HepG2 (cell line): ENCODE results near the gene SYVN1. TPM values are rescaled to one million over a fixed set of nuclear protein-coding genes. Genes with fewer than 3 reads are reported as not detected.

ENCODE experiments used
- ATAC-seq: fragments of 200-7000 bp; cut with Tn5 transposase; 3 replicates; pipeline ENCODE4 v1.9.1; 2020; ENCODE audit warnings: mild to moderate bottlenecking, moderate library complexity
- BruUV-seq: library from RNA; stranded (reverse); fragments of 400-500 nt; replicated peaks from 2 replicates; lab custom pipeline; 2021; lab: Mats Ljungman, UMichigan
- CTCF ChIA-PET: fragments of 300-600 bp; formaldehyde crosslinking; extraction: SDS; loops from one replicate; lab custom pipeline; 2021; ENCODE audit warnings: low total read pairs, inconsistent platforms, low intra/inter-chr PET ratio; lab: Yijun Ruan, JAX
- POLR2A ChIA-PET: fragments of 350-600 bp; sonication (Branson Sonifier 250); formaldehyde crosslinking; loops from one replicate; lab custom pipeline; 2020; ENCODE audit warnings: antibody characterized with exemption, inconsistent platforms; lab: Yijun Ruan, JAX
- DNase-seq: peaks from one replicate; pipeline ENCODE4 v3.0.0-alpha.2; 2015; ENCODE audit warnings: low spot score
- FAIRE-seq: peaks from 3 replicates; lab custom pipeline; 2011; peaks lifted over from hg19 to GRCh38; lab: Jason Lieb, UNC
- H2AFZ ChIP-seq: one replicate; pipeline ENCODE4 v1.6.1; 2011; ENCODE audit warnings: low read length, inconsistent platforms
- H3K27ac ChIP-seq: fragments of 300-600 bp; 3 replicates; pipeline ENCODE4 v1.8.0; 2011; ENCODE audit warnings: mixed run types, mild to moderate bottlenecking, mixed read lengths, low read length, inconsistent platforms; ENCODE audit not compliant: insufficient read depth; ENCODE audit errors: extremely low read length
- H3K27me3 ChIP-seq, 2 experiments: fragments of 200-600 bp in 1 of 2; 2 replicates in 1 of 2; 3 replicates in 1 of 2; pipeline versions ENCODE4 v1.6.0 to v1.8.0; 2011; ENCODE audit warnings: low read length in 2 of 2, mild to moderate bottlenecking in 2 of 2, moderate library complexity in 2 of 2, inconsistent platforms in 1 of 2; ENCODE audit not compliant: insufficient read depth in 2 of 2, control insufficient read depth in 1 of 2
- H3K36me3 ChIP-seq, 2 experiments: fragments of 200-600 bp in 1 of 2; replicated peaks in 1 of 2; 2 replicates in 1 of 2; 3 replicates in 1 of 2; pipeline versions ENCODE4 v1.5.1 to v1.8.0; 2011; ENCODE audit warnings: low read length in 2 of 2, inconsistent platforms in 1 of 2; ENCODE audit not compliant: insufficient read depth in 2 of 2, control insufficient read depth in 1 of 2
- H3K4me1 ChIP-seq: 2 replicates; pipeline ENCODE4 v1.5.1; 2012; ENCODE audit warnings: low read length, inconsistent platforms; ENCODE audit not compliant: insufficient read depth
- H3K4me2 ChIP-seq: 2 replicates; pipeline ENCODE4 v1.6.0; 2011; ENCODE audit warnings: low read depth, low read length, inconsistent platforms
- H3K4me3 ChIP-seq, 3 experiments: fragments of 200-600 bp in 1 of 3; sonication (generic), shearing (Covaris generic) in 1 of 3; replicated peaks in 1 of 3; 2 replicates each; pipeline ENCODE4 v1.5.1; 2011 to 2016; ENCODE audit warnings: low read length in 3 of 3, inconsistent platforms in 2 of 3, low read depth in 2 of 3, mild to moderate bottlenecking in 2 of 3, control low read depth in 1 of 3, mixed read lengths in 1 of 3; ENCODE audit not compliant: insufficient read depth in 1 of 3
- H3K79me2 ChIP-seq: one replicate; pipeline ENCODE4 v1.6.1; 2011; ENCODE audit warnings: low read length, inconsistent platforms; ENCODE audit not compliant: insufficient read depth
- H3K9ac ChIP-seq: 2 replicates; pipeline ENCODE4 v1.6.0; 2011; ENCODE audit warnings: mild to moderate bottlenecking, low read depth, low read length, inconsistent platforms; ENCODE audit not compliant: insufficient read depth
- H3K9me3 ChIP-seq: 2 replicates; pipeline ENCODE4 v1.5.1; 2012; ENCODE audit warnings: mild to moderate bottlenecking, low read length
- H4K20me1 ChIP-seq: 2 replicates; pipeline ENCODE4 v1.6.0; 2011; ENCODE audit warnings: inconsistent platforms, mild to moderate bottlenecking, low read length, moderate library complexity; ENCODE audit not compliant: insufficient read depth
- FOXK1 ChIP-seq: sonication (generic); formaldehyde crosslinking; IDR thresholded peaks from 2 replicates; pipeline ENCODE4 v1.4.0; 2020; ENCODE audit warnings: low read depth, missing genetic modification reagents, borderline replicate concordance
- MBD4 ChIP-seq: IDR thresholded peaks from 2 replicates; pipeline ENCODE4 v1.6.1; 2012; ENCODE audit warnings: low read length, inconsistent platforms, borderline replicate concordance
- MEIS2 ChIP-seq: sonication (generic); formaldehyde crosslinking; IDR thresholded peaks from 2 replicates; pipeline ENCODE4 v1.9.0; 2021; ENCODE audit warnings: mild to moderate bottlenecking, missing genetic modification reagents
- MXD1 ChIP-seq: sonication (generic); formaldehyde crosslinking; IDR thresholded peaks from 2 replicates; pipeline ENCODE4 v1.4.0; 2020; ENCODE audit warnings: mild to moderate bottlenecking, missing genetic modification reagents
- POLR2AphosphoS5 ChIP-seq: IDR thresholded peaks from 2 replicates; pipeline ENCODE4 v1.6.1; 2012; ENCODE audit warnings: low read depth, low read length
- RFX3 ChIP-seq: IDR thresholded peaks from 2 replicates; pipeline ENCODE4 v1.6.1; 2016; ENCODE audit warnings: missing biosample characterization, missing genetic modification reagents
- ZNF432 ChIP-seq: sonication (generic); formaldehyde crosslinking; IDR thresholded peaks from 2 replicates; pipeline ENCODE4 v1.5.0; 2020; ENCODE audit warnings: missing genetic modification reagents, mild to moderate bottlenecking, borderline replicate concordance
- ZNF646 ChIP-seq: sonication (generic); formaldehyde crosslinking; IDR thresholded peaks from 2 replicates; pipeline ENCODE4 v1.9.0; 2021; ENCODE audit warnings: mild to moderate bottlenecking, missing genetic modification reagents
- WGBS: methylation state at CpG from one replicate; pipeline ENCODE4 v1.1.6; 2017; ENCODE audit warnings: low lambda C conversion rate; 5-methylcytosine and 5-hydroxymethylcytosine counted together
- in situ Hi-C: cut with HindIII; loops from 2 replicates; pipeline ENCODE4 v1.10.0; 2017; ENCODE audit warnings: low pct_unique_long_range_greater_than_20kb; ENCODE audit not compliant: extremely low pct_ligation_motif_present
- intact Hi-C: fragments of 100-400 bp; cut with micrococcal nuclease; formaldehyde crosslinking; loops from one replicate; pipeline ENCODE4 v1.10.0; 2022; ENCODE audit not compliant: unreplicated experiment
- polyA plus RNA-seq, 8 experiments: library from polyadenylated mRNA; depleted of rRNA in 3 of 8; stranded (reverse) in 7 of 8; unstranded in 1 of 8; fragments of >200 nt; fragmentation: Illumina TruSeq in 4 of 8; extraction: Trizol in 4 of 8; gene quantifications; 2 replicates each; pipeline versions ENCODE4 v1.2.1 to v1.2.3, GENCODE V29; 2011 to 2016; ENCODE audit warnings: low read depth in 4 of 8, missing spikeins in 1 of 8, mixed read lengths in 1 of 8; ENCODE audit not compliant: insufficient read depth in 1 of 8
- total RNA-seq, 5 experiments: library from RNA; depleted of rRNA; stranded (reverse); fragments of >200 nt; fragmentation: Illumina TruSeq; extraction: Trizol; gene quantifications; 2 replicates each; pipeline ENCODE4 v1.2.3, GENCODE V29; 2016; ENCODE audit warnings: low read depth in 1 of 5
- TF ChIP-seq, protein P1 (sequence below): sonication (generic); formaldehyde crosslinking; IDR thresholded peaks from 2 replicates; pipeline ENCODE4 v1.9.0; 2021; ENCODE audit warnings: missing genetic modification reagents, borderline replicate concordance
- TF ChIP-seq, protein P2 (sequence below): sonication (generic); formaldehyde crosslinking; IDR thresholded peaks from 2 replicates; pipeline ENCODE4 v1.4.0; 2020; ENCODE audit warnings: mild to moderate bottlenecking, missing genetic modification reagents

The SYVN1 gene
- total and polyA plus RNA-seq, 2 of the 13 experiments (the other 11 are each of a cell fraction or from before 2014, with no cell fraction given): 10.3 to 22.5 TPM

GRCh38 chr11:65152122-65152521 is 17.8 kb upstream of the SYVN1 start:
- Histone ChIP-seq H3K4me1 (peaks cover 34% of the 10 kb centered on the region), H3K27me3 (no peaks in the 10 kb centered on the region), H3K4me3 (no peak overlapping the region), H3K79me2 (no peaks in the 10 kb centered on the region), H3K4me2 (peak overlapping the region; percentile 6; the same call in 1 of the 2 replicates), H2AFZ (no peak overlapping the region), H3K36me3 (no peaks in the 10 kb centered on the region), H3K9me3 (peaks cover 4% of the 10 kb centered on the region; the same call in 1 of the 2 replicates), H3K9ac (no peak overlapping the region), H4K20me1 (no peaks in the 10 kb centered on the region), H3K27ac (no peak overlapping the region)
- WGBS: 66% methylated on average over 2 of the region's 2 CpGs
- intact Hi-C loops: no loop called here
- POLR2A ChIA-PET: interaction anchor here (3.0 kb wide), 1 partner anchor 17 kb away, joined by 12 read pairs; the partner anchor contains the start of gene SYVN1
- TF ChIP-seq ZNF432 (CRISPR knock-in tag): no peak
- TF ChIP-seq ZNF646 (CRISPR knock-in tag): no peak
- no peak for TF ChIP-seq FOXK1 (CRISPR knock-in tag)
- TF ChIP-seq, protein P1, sequence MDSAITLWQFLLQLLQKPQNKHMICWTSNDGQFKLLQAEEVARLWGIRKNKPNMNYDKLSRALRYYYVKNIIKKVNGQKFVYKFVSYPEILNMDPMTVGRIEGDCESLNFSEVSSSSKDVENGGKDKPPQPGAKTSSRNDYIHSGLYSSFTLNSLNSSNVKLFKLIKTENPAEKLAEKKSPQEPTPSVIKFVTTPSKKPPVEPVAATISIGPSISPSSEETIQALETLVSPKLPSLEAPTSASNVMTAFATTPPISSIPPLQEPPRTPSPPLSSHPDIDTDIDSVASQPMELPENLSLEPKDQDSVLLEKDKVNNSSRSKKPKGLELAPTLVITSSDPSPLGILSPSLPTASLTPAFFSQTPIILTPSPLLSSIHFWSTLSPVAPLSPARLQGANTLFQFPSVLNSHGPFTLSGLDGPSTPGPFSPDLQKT (CRISPR knock-in tag): no peak
- TF ChIP-seq, protein P2, sequence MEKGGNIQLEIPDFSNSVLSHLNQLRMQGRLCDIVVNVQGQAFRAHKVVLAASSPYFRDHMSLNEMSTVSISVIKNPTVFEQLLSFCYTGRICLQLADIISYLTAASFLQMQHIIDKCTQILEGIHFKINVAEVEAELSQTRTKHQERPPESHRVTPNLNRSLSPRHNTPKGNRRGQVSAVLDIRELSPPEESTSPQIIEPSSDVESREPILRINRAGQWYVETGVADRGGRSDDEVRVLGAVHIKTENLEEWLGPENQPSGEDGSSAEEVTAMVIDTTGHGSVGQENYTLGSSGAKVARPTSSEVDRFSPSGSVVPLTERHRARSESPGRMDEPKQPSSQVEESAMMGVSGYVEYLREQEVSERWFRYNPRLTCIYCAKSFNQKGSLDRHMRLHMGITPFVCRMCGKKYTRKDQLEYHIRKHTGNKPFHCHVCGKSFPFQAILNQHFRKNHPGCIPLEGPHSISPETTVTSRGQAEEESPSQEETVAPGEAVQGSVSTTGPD (CRISPR knock-in tag): no peak
- no peak for TF ChIP-seq POLR2AphosphoS5
- TF ChIP-seq MEIS2 (CRISPR knock-in tag): no peak
- TF ChIP-seq RFX3 (CRISPR knock-in tag): no peak
- TF ChIP-seq MXD1 (CRISPR knock-in tag): no peak
- no peak for TF ChIP-seq MBD4
- no TSS peak for BruUV-seq
- ATAC-seq (no peak), DNase-seq (no peak), FAIRE-seq (no peak)
- CTCF ChIA-PET: no interaction called here
- in situ Hi-C loops: no loop called here
